IMR-90 (cell line): ENCODE measurements around the gene PGD. TPM values are rescaled to one million over a fixed set of nuclear protein-coding genes. Genes with fewer than 3 reads are reported as not detected.

Source experiments
- ATAC-seq: fragments of 200-7000 bp; cut with Tn5 transposase; 2 replicates; pipeline ENCODE4 v1.9.1; 2020; ENCODE audit warnings: low read depth, mild to moderate bottlenecking, moderate library complexity
- BruUV-seq: library from RNA; stranded (reverse); fragments of 400-500 nt; replicated peaks from 2 replicates; lab custom pipeline; 2021; lab: Mats Ljungman, UMichigan
- CTCF ChIA-PET: fragments of 300-600 bp; formaldehyde crosslinking; extraction: SDS; loops from one replicate; lab custom pipeline; 2021; ENCODE audit warnings: antibody characterized with exemption; lab: Yijun Ruan, JAX
- POLR2A ChIA-PET: fragments of 300-600 bp; sonication (Branson Sonifier 250); formaldehyde crosslinking; loops from one replicate; lab custom pipeline; 2022; ENCODE audit warnings: antibody characterized with exemption; ENCODE audit not compliant: unreplicated experiment; lab: Charles Lee
- DNase-seq: peaks from one replicate; pipeline ENCODE4 v3.0.0; 2013
- H2AFZ ChIP-seq: replicated peaks from 2 replicates; pipeline ENCODE3; 2013; ENCODE audit warnings: low read length, mild to moderate bottlenecking; ENCODE audit not compliant: poor library complexity
- H2AK5ac ChIP-seq: 2 replicates; pipeline ENCODE4 v1.6.1; 2013; ENCODE audit warnings: low read depth, low read length, inconsistent platforms
- H2AK9ac ChIP-seq: replicated peaks from 2 replicates; pipeline ENCODE3; 2013; ENCODE audit warnings: mild to moderate bottlenecking, low read depth, low read length, moderate library complexity; ENCODE audit not compliant: poor library complexity
- H2BK120ac ChIP-seq: 2 replicates; pipeline ENCODE4 v1.6.1; 2013; ENCODE audit warnings: low read depth, low read length, inconsistent platforms
- H2BK15ac ChIP-seq: 3 replicates; pipeline ENCODE4 v1.6.1; 2013; ENCODE audit warnings: low read depth, low read length, inconsistent platforms
- H2BK20ac ChIP-seq: 2 replicates; pipeline ENCODE4 v1.6.1; 2013; ENCODE audit warnings: low read depth, mild to moderate bottlenecking, inconsistent platforms, low read length, moderate library complexity
- H2BK5ac ChIP-seq: 2 replicates; pipeline ENCODE4 v1.6.1; 2013; ENCODE audit warnings: mild to moderate bottlenecking, low read depth, low read length, inconsistent platforms; ENCODE audit not compliant: poor library complexity, severe bottlenecking
- H3K14ac ChIP-seq: replicated peaks from 2 replicates; pipeline ENCODE4 v1.6.1; 2013; ENCODE audit warnings: low read depth, low read length, inconsistent platforms
- H3K18ac ChIP-seq: 2 replicates; pipeline ENCODE4 v1.6.1; 2013; ENCODE audit warnings: low read depth, low read length, control low read depth
- H3K23ac ChIP-seq: 2 replicates; pipeline ENCODE4 v1.6.1; 2013; ENCODE audit warnings: low read depth, low read length, inconsistent platforms
- H3K27ac ChIP-seq: 2 replicates; pipeline ENCODE4 v1.5.1; 2013; ENCODE audit warnings: mild to moderate bottlenecking, control low read depth, low read length; ENCODE audit not compliant: insufficient read depth
- H3K27me3 ChIP-seq: 2 replicates; pipeline ENCODE4 v1.6.1; 2013; ENCODE audit warnings: low read length; ENCODE audit not compliant: control insufficient read depth, insufficient read depth
- H3K36me3 ChIP-seq: 2 replicates; pipeline ENCODE4 v1.6.1; 2013; ENCODE audit warnings: low read length, mixed read lengths; ENCODE audit not compliant: control insufficient read depth, insufficient read depth
- H3K4ac ChIP-seq: 2 replicates; pipeline ENCODE4 v1.6.1; 2013; ENCODE audit warnings: low read depth, low read length, inconsistent platforms
- H3K4me1 ChIP-seq: 2 replicates; pipeline ENCODE4 v1.6.1; 2013; ENCODE audit warnings: low read length, mixed read lengths; ENCODE audit not compliant: control insufficient read depth, insufficient read depth
- H3K4me2 ChIP-seq: 2 replicates; pipeline ENCODE4 v1.6.1; 2013; ENCODE audit warnings: low read depth, mild to moderate bottlenecking, control low read depth, low read length, moderate library complexity
- H3K4me3 ChIP-seq: 2 replicates; pipeline ENCODE4 v1.5.1; 2013; ENCODE audit warnings: low read depth, mild to moderate bottlenecking, control low read depth, low read length, moderate library complexity; ENCODE audit not compliant: insufficient read depth
- H3K56ac ChIP-seq: 2 replicates; pipeline ENCODE4 v1.6.1; 2013; ENCODE audit warnings: low read length, inconsistent platforms; ENCODE audit not compliant: insufficient read depth; ENCODE audit errors: extremely low read depth
- H3K79me1 ChIP-seq, 2 experiments: 2 replicates each; pipeline ENCODE4 v1.6.1; 2013; ENCODE audit warnings: low read length in 2 of 2, inconsistent platforms in 1 of 2, low read depth in 1 of 2
- H3K9ac ChIP-seq: 2 replicates; pipeline ENCODE4 v1.6.1; 2013; ENCODE audit warnings: low read depth, low read length, control low read depth
- H3K9me1 ChIP-seq: 2 replicates; pipeline ENCODE4 v1.6.1; 2013; ENCODE audit warnings: low read length, inconsistent platforms; ENCODE audit not compliant: insufficient read depth
- H3K9me3 ChIP-seq: 2 replicates; pipeline ENCODE4 v1.6.1; 2013; ENCODE audit warnings: low read length; ENCODE audit not compliant: control insufficient read depth, insufficient read depth
- H4K20me1 ChIP-seq: 2 replicates; pipeline ENCODE4 v1.6.1; 2013; ENCODE audit warnings: low read length, inconsistent platforms; ENCODE audit not compliant: insufficient read depth
- H4K5ac ChIP-seq: 2 replicates; pipeline ENCODE4 v1.6.1; 2013; ENCODE audit warnings: mild to moderate bottlenecking, low read depth, low read length, control low read depth
- H4K8ac ChIP-seq, 2 experiments: 2 replicates each; pipeline ENCODE4 v1.6.1; 2013; ENCODE audit warnings: low read depth in 2 of 2, low read length in 2 of 2, control low read depth in 1 of 2, inconsistent platforms in 1 of 2
- H4K91ac ChIP-seq: 2 replicates; pipeline ENCODE4 v1.6.1; 2013; ENCODE audit warnings: low read depth, low read length, inconsistent platforms; ENCODE audit not compliant: insufficient read depth
- CEBPB ChIP-seq: IDR thresholded peaks from 2 replicates; pipeline ENCODE4 v1.6.1; 2012; ENCODE audit warnings: low read depth, low read length, improper control_type of control experiment
- MAZ ChIP-seq: IDR thresholded peaks from 2 replicates; pipeline ENCODE4 v1.6.1; 2012; ENCODE audit warnings: low read depth, mild to moderate bottlenecking, low read length, improper control_type of control experiment, moderate library complexity, borderline replicate concordance
- POLR2A ChIP-seq: IDR thresholded peaks from 2 replicates; pipeline ENCODE4 v1.6.1; 2012; ENCODE audit warnings: mild to moderate bottlenecking, low read depth, low read length
- RFX5 ChIP-seq: IDR thresholded peaks from 2 replicates; pipeline ENCODE4 v1.8.0; 2012; ENCODE audit warnings: low read depth, mild to moderate bottlenecking, low read length, moderate library complexity
- WGBS, 2 experiments: methylation state at CpG; one replicate each; pipeline versions ENCODE4 v1.1.5 to v1.1.7; 2013; ENCODE audit warnings: missing lambda C conversion rate in 2 of 2; ENCODE audit not compliant: insufficient read length in 1 of 2; ENCODE audit errors: extremely low coverage in 2 of 2; 5-methylcytosine and 5-hydroxymethylcytosine counted together
- dilution Hi-C: fragments of 300-500 bp; cut with HindIII; formaldehyde crosslinking; loops from one replicate; pipeline ENCODE4 v1.14.3; 2018; ENCODE audit warnings: low sequenced_read_pairs; ENCODE audit not compliant: unreplicated experiment
- in situ Hi-C: fragments of 300-500 bp; cut with MboI; formaldehyde crosslinking; loops from 3 replicates; pipeline ENCODE4 v1.14.3; 2019; ENCODE audit warnings: low sequenced_read_pairs, inconsistent platforms, mixed read lengths
- intact Hi-C: fragments of 100-400 bp; cut with micrococcal nuclease; formaldehyde crosslinking; loops from 2 replicates; pipeline ENCODE4 v1.10.0; 2022
- polyA plus RNA-seq, 3 experiments: library from polyadenylated mRNA; depleted of rRNA; stranded (reverse); fragments of >200 nt; gene quantifications; 2 replicates each; pipeline ENCODE4 v1.2.3, GENCODE V29; 2012; ENCODE audit warnings: low replicate concordance in 1 of 3
- total RNA-seq: library from RNA; depleted of rRNA; stranded (reverse); fragments of >200 nt; gene quantifications from 2 replicates; pipeline ENCODE4 v1.2.3, GENCODE V29; 2012

The PGD gene
- total and polyA plus RNA-seq, 2 of the 4 experiments (the other 2 are of a cell fraction), result 118 to 216 TPM

DNA sequence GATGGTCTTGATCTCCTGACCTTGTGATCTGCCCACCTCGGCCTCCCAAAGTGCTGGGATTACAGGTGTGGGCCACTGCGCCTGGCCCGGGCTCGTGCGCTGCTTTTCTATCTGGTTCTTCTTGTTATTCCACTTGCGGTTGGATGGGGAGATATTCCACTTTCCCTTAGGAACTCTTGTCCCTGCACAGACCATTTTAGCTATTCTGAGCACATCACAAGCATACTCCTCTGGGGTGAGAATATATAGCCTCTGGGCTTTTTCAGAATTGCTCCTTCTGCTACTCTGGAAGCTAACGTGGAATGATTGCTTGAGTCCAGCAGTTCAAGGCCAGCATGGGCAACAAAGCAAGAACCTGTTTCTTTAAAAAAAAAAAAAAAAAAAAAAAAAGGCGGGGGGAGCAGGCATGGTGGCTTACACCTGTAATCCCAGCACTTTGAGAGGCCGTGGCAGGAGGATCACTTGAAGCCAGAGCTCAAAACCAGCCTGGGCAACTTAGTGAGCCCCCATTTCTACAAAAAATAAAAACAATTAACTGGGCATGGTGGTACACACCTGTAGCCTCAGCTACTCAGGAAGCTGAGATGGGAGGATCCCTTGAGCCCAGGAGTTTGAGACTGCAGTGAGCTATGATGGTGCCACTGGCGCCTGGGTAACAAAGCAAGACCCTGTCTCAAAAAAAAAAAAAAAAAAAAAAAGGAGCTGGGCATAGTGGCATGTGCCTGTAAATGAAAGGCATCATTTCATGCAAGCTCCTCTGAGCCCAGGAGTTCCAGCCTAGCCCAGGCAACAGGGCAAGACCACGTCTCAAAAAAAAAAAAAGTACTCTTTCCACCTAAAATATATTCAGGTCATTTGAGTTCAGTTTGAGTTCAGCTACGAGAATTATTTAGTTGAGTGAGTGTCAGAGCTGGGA, 11.8 kb upstream of the PGD start:
- ChIA-PET CTCF (interaction anchor here (0.6 kb wide), 1 partner anchor 479 kb away, joined by 3 read pairs; no protein-coding TSS in a partner anchor), POLR2A (interaction anchor here (0.6 to 1.9 kb wide), 3 partner anchors 12 to 1509 kb away, joined by 3 to 22 read pairs (median 3); partner anchors contain the start of genes ENO1 and PGD)
- BruUV-seq, result no TSS peak
- H3K79me1 ChIP-seq, result 0 out of 4 replicates have a peak, but pooled peaks cover 0 to 9% of the 10 kb centered on the region in 2 experiments
- H2BK20ac ChIP-seq, result peak overlapping the region; percentile 67; the same call in 1 of the 2 replicates
- peak overlapping the region; percentile 64 for H3K14ac ChIP-seq
- WGBS, 2 experiments, result no CpG with 5 or more reads among the region's 12 CpGs
- H2AK5ac ChIP-seq, result peak overlapping the region; percentile 16
- H4K20me1 ChIP-seq, result no peaks in the 10 kb centered on the region
- H3K9me1 ChIP-seq, result peaks cover 11% of the 10 kb centered on the region; the same call in 1 of the 2 replicates
- no peak overlapping the region for H3K4me3 ChIP-seq
- no peak for TF ChIP-seq CEBPB
- TF ChIP-seq RFX5, result no peak
- no peak for TF ChIP-seq MAZ
- TF ChIP-seq POLR2A, result no peak
- peak overlapping the region; percentile 25 to 83; a peak in 3 of 4 replicates for H4K8ac ChIP-seq
- H4K91ac ChIP-seq, result peak overlapping the region; percentile 79
- DNase-seq (no peak), ATAC-seq (no peak)
- peak overlapping the region; percentile 57; the same call in 1 of the 2 replicates for H3K23ac ChIP-seq
- 0 out of 2 replicates have a peak overlapping the region, but pooled peaks have one; percentile 21 for H3K9ac ChIP-seq
- in situ Hi-C loops (no loop called here), intact Hi-C loops (no loop called here), dilution Hi-C loops (no loop called here)
- H2BK120ac ChIP-seq, result peak overlapping the region; percentile 88
- H3K4me2 ChIP-seq, result peak overlapping the region; percentile 62
- no peaks in the 10 kb centered on the region for H3K27me3 ChIP-seq
- peak overlapping the region; percentile 76 for H2BK5ac ChIP-seq
- no peaks in the 10 kb centered on the region for H3K36me3 ChIP-seq
- no peaks in the 10 kb centered on the region for H3K9me3 ChIP-seq
- no peak overlapping the region for H2AK9ac ChIP-seq
- peak overlapping the region; percentile 49 for H3K4ac ChIP-seq
- no peak overlapping the region for H2AFZ ChIP-seq
- no peak overlapping the region; the same call in 2 of the 3 replicates for H2BK15ac ChIP-seq
- peak overlapping the region; percentile 79; the same call in 1 of the 2 replicates for H3K56ac ChIP-seq
- H3K27ac ChIP-seq, result peak overlapping the region; percentile 73; the same call in 1 of the 2 replicates
- peaks cover 13% of the 10 kb centered on the region for H3K4me1 ChIP-seq
- H4K5ac ChIP-seq, result no peak overlapping the region; the same call in 1 of the 2 replicates
- peak overlapping the region; percentile 19; the same call in 1 of the 2 replicates for H3K18ac ChIP-seq
